Neuronal stem cell (in vitro differentiated cells): ENCODE data around the gene SLC8A1.

Source experiments
- DNase-seq: peaks from one replicate; pipeline ENCODE4 v3.0.0-alpha.2; 2013; ENCODE audit warnings: low spot score
- H2AFZ ChIP-seq: one replicate; pipeline ENCODE4 v1.6.1; 2013; ENCODE audit warnings: mild to moderate bottlenecking, low read length, inconsistent platforms
- H2AK5ac ChIP-seq: 2 replicates; pipeline ENCODE4 v1.6.1; 2013; ENCODE audit warnings: low read depth, mild to moderate bottlenecking, inconsistent platforms, low read length, moderate library complexity, mixed read lengths
- H2BK120ac ChIP-seq: 2 replicates; pipeline ENCODE4 v1.6.1; 2013; ENCODE audit warnings: low read depth, mild to moderate bottlenecking, inconsistent platforms, low read length, moderate library complexity, mixed read lengths
- H2BK12ac ChIP-seq: one replicate; pipeline ENCODE4 v1.6.1; 2013; ENCODE audit warnings: low read length, inconsistent platforms
- H2BK15ac ChIP-seq: 2 replicates; pipeline ENCODE4 v1.6.1; 2013; ENCODE audit warnings: mild to moderate bottlenecking, low read length, inconsistent platforms, mixed read lengths
- H2BK5ac ChIP-seq: one replicate; pipeline ENCODE4 v1.6.1; 2013; ENCODE audit warnings: inconsistent platforms, mild to moderate bottlenecking, low read length, moderate library complexity
- H3K14ac ChIP-seq: one replicate; pipeline ENCODE4 v1.6.1; 2013; ENCODE audit warnings: low read length, inconsistent platforms
- H3K18ac ChIP-seq: 2 replicates; pipeline ENCODE4 v1.6.1; 2013; ENCODE audit warnings: low read length, inconsistent platforms
- H3K23ac ChIP-seq: 2 replicates; pipeline ENCODE4 v1.6.1; 2013; ENCODE audit warnings: low read depth, mild to moderate bottlenecking, mixed read lengths, low read length, inconsistent platforms; ENCODE audit not compliant: poor library complexity
- H3K27ac ChIP-seq: replicated peaks from 3 replicates; pipeline ENCODE4 v1.5.1; 2013; ENCODE audit warnings: low read length, inconsistent platforms
- H3K27me3 ChIP-seq, 3 experiments: 2 replicates each; pipeline ENCODE4 v1.6.1; 2013; ENCODE audit warnings: low read length in 3 of 3, mild to moderate bottlenecking in 2 of 3, inconsistent platforms in 1 of 3, low read depth in 1 of 3, mixed read lengths in 1 of 3, moderate library complexity in 1 of 3; ENCODE audit not compliant: control insufficient read depth in 3 of 3, insufficient read depth in 3 of 3
- H3K36me3 ChIP-seq, 2 donors: replicated peaks in 1 of 2; 2 replicates each; pipeline ENCODE4 v1.6.1; 2013; ENCODE audit warnings: low read length in 2 of 2; ENCODE audit not compliant: control insufficient read depth in 2 of 2, insufficient read depth in 2 of 2
- H3K4ac ChIP-seq: 2 replicates; pipeline ENCODE4 v1.6.1; 2013; ENCODE audit warnings: inconsistent platforms, mild to moderate bottlenecking, low read length, moderate library complexity
- H3K4me1 ChIP-seq, 2 donors: 1 replicate in 1 of 2; 2 replicates in 1 of 2; pipeline ENCODE4 v1.6.1; 2013; ENCODE audit warnings: low read length in 2 of 2, low read depth in 1 of 2; ENCODE audit not compliant: control insufficient read depth in 2 of 2, insufficient read depth in 1 of 2
- H3K4me2 ChIP-seq: one replicate; pipeline ENCODE4 v1.6.1; 2013; ENCODE audit warnings: mild to moderate bottlenecking, low read length, inconsistent platforms; ENCODE audit not compliant: insufficient read depth, poor library complexity, severe bottlenecking
- H3K4me3 ChIP-seq, 2 donors: 2 replicates each; pipeline ENCODE4 v1.5.1; 2013; ENCODE audit warnings: low read length in 2 of 2, mild to moderate bottlenecking in 2 of 2, inconsistent platforms in 1 of 2, moderate library complexity in 1 of 2
- H3K79me1 ChIP-seq: one replicate; pipeline ENCODE4 v1.6.1; 2013; ENCODE audit warnings: low read depth, mild to moderate bottlenecking, inconsistent platforms, low read length, moderate library complexity
- H3K9ac ChIP-seq: one replicate; pipeline ENCODE4 v1.6.1; 2013; ENCODE audit warnings: mild to moderate bottlenecking, low read depth, low read length, inconsistent platforms; ENCODE audit not compliant: poor library complexity
- H3K9me3 ChIP-seq, 2 donors: replicated peaks in 1 of 2; 2 replicates each; pipeline versions ENCODE3 to v1.6.1; 2013; ENCODE audit warnings: low read length in 2 of 2, mild to moderate bottlenecking in 2 of 2, inconsistent platforms in 1 of 2, low read depth in 1 of 2, mixed read lengths in 1 of 2, moderate library complexity in 1 of 2; ENCODE audit not compliant: control insufficient read depth in 2 of 2, insufficient read depth in 1 of 2
- H4K8ac ChIP-seq: one replicate; pipeline ENCODE4 v1.6.1; 2013; ENCODE audit warnings: low read depth, mild to moderate bottlenecking, inconsistent platforms, low read length, moderate library complexity
- H4K91ac ChIP-seq: one replicate; pipeline ENCODE4 v1.6.1; 2013; ENCODE audit warnings: low read length, low read depth, mild to moderate bottlenecking, inconsistent platforms; ENCODE audit not compliant: poor library complexity
- WGBS, 2 donors: extraction: QIAGEN DNeasy Blood & Tissue Kit; methylation state at CpG; one replicate each; pipeline ENCODE4 v1.1.7; 2013; ENCODE audit warnings: missing lambda C conversion rate in 2 of 2, mixed read lengths in 1 of 2; ENCODE audit not compliant: insufficient read length in 2 of 2, insufficient replicate concordance in 1 of 2; ENCODE audit errors: extremely low coverage in 2 of 2; 5-methylcytosine and 5-hydroxymethylcytosine counted together

The SLC8A1 gene

GRCh38 chr2:40164736-40165508 is 287.0 kb downstream of the SLC8A1 start:
- no peak overlapping the region for H3K4ac ChIP-seq
- H3K4me1 ChIP-seq: peaks cover 0 to 3% of the 10 kb centered on the region in 2 donors
- H3K9ac ChIP-seq: no peak overlapping the region
- H2BK5ac ChIP-seq: no peak overlapping the region
- no peak overlapping the region for H4K8ac ChIP-seq
- H4K91ac ChIP-seq: no peak overlapping the region
- H2BK120ac ChIP-seq: no peak overlapping the region
- no peaks in the 10 kb centered on the region for H3K79me1 ChIP-seq
- no peak overlapping the region for H2BK12ac ChIP-seq
- no peak overlapping the region for H3K18ac ChIP-seq
- no peak overlapping the region for H3K27ac ChIP-seq
- H3K4me3 ChIP-seq: no peak overlapping the region
- no peak overlapping the region for H2AK5ac ChIP-seq
- no peaks in the 10 kb centered on the region for H3K9me3 ChIP-seq
- no peaks in the 10 kb centered on the region for H3K27me3 ChIP-seq
- H3K4me2 ChIP-seq: no peak overlapping the region
- no peak overlapping the region for H2BK15ac ChIP-seq
- no peak for DNase-seq
- H2AFZ ChIP-seq: no peak overlapping the region
- H3K36me3 ChIP-seq: no peaks in the 10 kb centered on the region
- no peak overlapping the region for H3K14ac ChIP-seq
- H3K23ac ChIP-seq: no peak overlapping the region
- WGBS, 2 donors: no CpG with 5 or more reads among the region's 9 CpGs

- H2BK12ac ChIP-seq: no peak overlapping the region
- no peak overlapping the region for H3K23ac ChIP-seq
- H2AK5ac ChIP-seq: no peak overlapping the region
- H4K91ac ChIP-seq: no peak overlapping the region
- WGBS, 2 donors: no CpG with 5 or more reads among the region's 1 CpG
- no peak for DNase-seq
- H3K36me3 ChIP-seq: no peaks in the 10 kb centered on the region
- H3K14ac ChIP-seq: no peak overlapping the region
- H3K27me3 ChIP-seq: no peaks in the 10 kb centered on the region
- H3K18ac ChIP-seq: no peak overlapping the region
- H3K4me3 ChIP-seq: no peak overlapping the region
- peaks cover 0 to 3% of the 10 kb centered on the region in 2 donors for H3K4me1 ChIP-seq
- no peak overlapping the region for H3K9ac ChIP-seq
- no peak overlapping the region for H3K4ac ChIP-seq
- no peak overlapping the region for H3K27ac ChIP-seq
- H3K9me3 ChIP-seq: no peaks in the 10 kb centered on the region
- no peak overlapping the region for H2AFZ ChIP-seq
- no peak overlapping the region for H4K8ac ChIP-seq
- H2BK5ac ChIP-seq: no peak overlapping the region
- no peak overlapping the region for H3K4me2 ChIP-seq
- no peak overlapping the region for H2BK120ac ChIP-seq
- H3K79me1 ChIP-seq: no peaks in the 10 kb centered on the region
- H2BK15ac ChIP-seq: no peak overlapping the region
Measured at GRCh38 chr2:40161986-40162385, 289.9 kb downstream of the SLC8A1 start.

GRCh38 chr2:40160751-40161218 is 291.1 kb downstream of the SLC8A1 start:
- H3K18ac ChIP-seq: no peak overlapping the region
- no peak overlapping the region for H3K4me2 ChIP-seq
- H3K23ac ChIP-seq: no peak overlapping the region
- H3K4ac ChIP-seq: no peak overlapping the region
- no peaks in the 10 kb centered on the region for H3K27me3 ChIP-seq
- H2BK12ac ChIP-seq: no peak overlapping the region
- H3K14ac ChIP-seq: no peak overlapping the region
- WGBS, 2 donors: no CpG with 5 or more reads among the region's 2 CpGs
- no peak overlapping the region for H3K4me3 ChIP-seq
- no peak overlapping the region for H4K91ac ChIP-seq
- no peak overlapping the region for H3K27ac ChIP-seq
- no peaks in the 10 kb centered on the region for H3K79me1 ChIP-seq
- DNase-seq: no peak
- H4K8ac ChIP-seq: no peak overlapping the region
- no peak overlapping the region for H2AFZ ChIP-seq
- H3K36me3 ChIP-seq: no peaks in the 10 kb centered on the region
- H3K9me3 ChIP-seq: no peaks in the 10 kb centered on the region
- H3K4me1 ChIP-seq: peaks cover 0 to 3% of the 10 kb centered on the region in 2 donors
- no peak overlapping the region for H2AK5ac ChIP-seq
- no peak overlapping the region for H3K9ac ChIP-seq
- H2BK120ac ChIP-seq: no peak overlapping the region
- H2BK5ac ChIP-seq: no peak overlapping the region
- no peak overlapping the region for H2BK15ac ChIP-seq

GRCh38 chr2:40159333-40159732 is 292.6 kb downstream of the SLC8A1 start:
- Histone ChIP-seq H3K4me3 (no peak overlapping the region), H3K9me3 (no peaks in the 10 kb centered on the region), H2AK5ac (no peak overlapping the region), H3K27ac (no peak overlapping the region), H3K9ac (no peak overlapping the region), H3K79me1 (no peaks in the 10 kb centered on the region), H3K4me2 (no peak overlapping the region), H3K4ac (no peak overlapping the region), H2AFZ (no peak overlapping the region), H2BK5ac (no peak overlapping the region), H3K14ac (no peak overlapping the region), H3K36me3 (no peaks in the 10 kb centered on the region), H3K4me1 (no peaks in the 10 kb centered on the region), H2BK120ac (no peak overlapping the region), H4K8ac (no peak overlapping the region), H3K18ac (no peak overlapping the region), H2BK15ac (no peak overlapping the region), H3K27me3 (no peaks in the 10 kb centered on the region), H3K23ac (no peak overlapping the region), H4K91ac (no peak overlapping the region), H2BK12ac (no peak overlapping the region)
- DNase-seq: no peak
- WGBS, 2 donors: no CpG with 5 or more reads among the region's 2 CpGs
